Liver (tissue), 9 donors: ENCODE data around the gene ZMYND8. TPM values are rescaled to one million over a fixed set of nuclear protein-coding genes. Genes with fewer than 3 reads are reported as not detected.

ENCODE experiments used
- DNase-seq: peaks from one replicate; pipeline ENCODE4 v3.0.0-alpha.2; 2017; ENCODE audit warnings: low spot score
- H3K27ac ChIP-seq, 2 donors: one replicate each; pipeline ENCODE4 v1.7.0; 2013; ENCODE audit warnings: inconsistent platforms in 2 of 2, low read length in 2 of 2, control low read depth in 1 of 2, low read depth in 1 of 2, mild to moderate bottlenecking in 1 of 2
- H3K27me3 ChIP-seq, 4 donors: one replicate each; pipeline versions ENCODE4 v1.6.1 to v1.7.0; 2013; ENCODE audit warnings: low read length in 3 of 4, inconsistent platforms in 1 of 4, mild to moderate bottlenecking in 1 of 4, moderate library complexity in 1 of 4; ENCODE audit not compliant: control insufficient read depth in 4 of 4, insufficient read depth in 4 of 4
- H3K36me3 ChIP-seq, 4 donors: one replicate each; pipeline versions ENCODE4 v1.6.1 to v1.7.0; 2013; ENCODE audit warnings: low read length in 3 of 4, mild to moderate bottlenecking in 3 of 4, low read depth in 1 of 4, moderate library complexity in 1 of 4; ENCODE audit not compliant: control insufficient read depth in 4 of 4, insufficient read depth in 3 of 4
- H3K4me1 ChIP-seq, 4 donors: one replicate each; pipeline versions ENCODE4 v1.6.1 to v1.7.0; 2013; ENCODE audit warnings: low read length in 3 of 4, mild to moderate bottlenecking in 3 of 4, moderate library complexity in 1 of 4; ENCODE audit not compliant: control insufficient read depth in 4 of 4, insufficient read depth in 4 of 4
- H3K4me3 ChIP-seq, 3 donors: one replicate each; pipeline versions ENCODE4 v1.6.1 to v1.7.0; 2013; ENCODE audit warnings: low read length in 3 of 3, control low read depth in 1 of 3, low read depth in 1 of 3, mild to moderate bottlenecking in 1 of 3
- H3K9ac ChIP-seq, 2 donors: one replicate each; pipeline ENCODE4 v1.7.0; 2013; ENCODE audit warnings: low read length in 2 of 2, mild to moderate bottlenecking in 2 of 2, moderate library complexity in 2 of 2, control low read depth in 1 of 2, low read depth in 1 of 2
- H3K9me3 ChIP-seq, 4 donors: one replicate each; pipeline versions ENCODE4 v1.6.1 to v1.7.0; 2013; ENCODE audit warnings: low read length in 3 of 4; ENCODE audit not compliant: control insufficient read depth in 4 of 4
- EGR1 ChIP-seq, 2 donors: IDR thresholded peaks; 2 replicates each; pipeline ENCODE4 v1.6.1; 2016 to 2018; ENCODE audit warnings: antibody characterized with exemption in 2 of 2, low read depth in 2 of 2
- FOXA1 ChIP-seq: IDR thresholded peaks from 2 replicates; pipeline ENCODE4 v1.6.1; 2016; ENCODE audit warnings: antibody characterized with exemption
- FOXA2 ChIP-seq: IDR thresholded peaks from 2 replicates; pipeline ENCODE4 v1.6.1; 2016; ENCODE audit warnings: antibody characterized with exemption
- GABPA ChIP-seq, 2 donors: IDR thresholded peaks in 1 of 2; conservative IDR thresholded peaks in 1 of 2; 2 replicates each; pipeline ENCODE4 v1.6.1; 2016; ENCODE audit warnings: antibody characterized with exemption in 2 of 2, mild to moderate bottlenecking in 1 of 2, moderate library complexity in 1 of 2
- HNF4A ChIP-seq, 2 donors: conservative IDR thresholded peaks; 2 replicates each; pipeline ENCODE4 v1.6.1; 2016; ENCODE audit warnings: antibody characterized with exemption in 2 of 2, mild to moderate bottlenecking in 2 of 2
- JUND ChIP-seq, 2 donors: IDR thresholded peaks; 2 replicates each; pipeline ENCODE4 v1.6.1; 2016; ENCODE audit warnings: antibody characterized with exemption in 2 of 2
- NR2F2 ChIP-seq: IDR thresholded peaks from 2 replicates; pipeline ENCODE4 v1.6.1; 2016; ENCODE audit warnings: antibody characterized with exemption
- RAD21 ChIP-seq, 2 donors: IDR thresholded peaks; 2 replicates each; pipeline ENCODE4 v1.6.1; 2016; ENCODE audit warnings: antibody characterized with exemption in 2 of 2, mild to moderate bottlenecking in 2 of 2
- SP1 ChIP-seq: IDR thresholded peaks from 2 replicates; pipeline ENCODE4 v1.6.1; 2018; ENCODE audit warnings: antibody characterized with exemption, mild to moderate bottlenecking
- TAF1 ChIP-seq: conservative IDR thresholded peaks from 2 replicates; pipeline ENCODE4 v1.6.1; 2016; ENCODE audit warnings: antibody characterized with exemption, mild to moderate bottlenecking
- YY1 ChIP-seq: IDR thresholded peaks from 2 replicates; pipeline ENCODE4 v1.6.1; 2016; ENCODE audit warnings: antibody characterized with exemption, mild to moderate bottlenecking
- WGBS: extraction: QIAGEN DNeasy Blood & Tissue Kit; methylation state at CpG from one replicate; pipeline ENCODE4 v1.1.7; 2013; 5-methylcytosine and 5-hydroxymethylcytosine counted together
- polyA plus RNA-seq, 2 donors: library from polyadenylated mRNA; stranded (reverse) in 1 of 2; unstranded in 1 of 2; fragments of 200-250 nt in 1 of 2; fragments of >200 nt in 1 of 2; fragmentation: Nextera tagmentation in 1 of 2; extraction: Ambion mirVana in 1 of 2; gene quantifications; one replicate each; pipeline versions ENCODE4 v1.2.1 to v1.2.3, GENCODE V29; 2013 to 2015
- total RNA-seq, 2 donors: library from RNA; depleted of rRNA; stranded (reverse); fragments of >200 nt; gene quantifications; one replicate each; pipeline ENCODE4 v1.2.3, GENCODE V29; 2014
- TF ChIP-seq, protein P1 (sequence below): fragments of 150-350 bp; IDR thresholded peaks from 2 replicates; pipeline ENCODE4 v1.5.1; 2017; ENCODE audit warnings: improper control_type of control experiment, low read depth, low read length; ENCODE audit not compliant: missing input control
- TF ChIP-seq, protein P2 (sequence below): IDR thresholded peaks from 2 replicates; pipeline ENCODE4 v1.6.1; 2016; ENCODE audit warnings: antibody characterized with exemption, mild to moderate bottlenecking
- TF ChIP-seq, protein P3 (sequence below): IDR thresholded peaks from 2 replicates; pipeline ENCODE4 v1.6.1; 2016; ENCODE audit warnings: antibody characterized with exemption
- TF ChIP-seq, protein P4 (sequence below): IDR thresholded peaks from 2 replicates; pipeline ENCODE4 v1.6.1; 2016; ENCODE audit warnings: antibody characterized with exemption
- donor health status: healthy.
- donor health status: healthy.
- donor health status: healthy.
- donor health status: healthy.
- donor health status: healthy.

ZMYND8 gene
- total and polyA plus RNA-seq, 4 donors, result 3.3 to 23.5 (median 6.8) TPM

DNA sequence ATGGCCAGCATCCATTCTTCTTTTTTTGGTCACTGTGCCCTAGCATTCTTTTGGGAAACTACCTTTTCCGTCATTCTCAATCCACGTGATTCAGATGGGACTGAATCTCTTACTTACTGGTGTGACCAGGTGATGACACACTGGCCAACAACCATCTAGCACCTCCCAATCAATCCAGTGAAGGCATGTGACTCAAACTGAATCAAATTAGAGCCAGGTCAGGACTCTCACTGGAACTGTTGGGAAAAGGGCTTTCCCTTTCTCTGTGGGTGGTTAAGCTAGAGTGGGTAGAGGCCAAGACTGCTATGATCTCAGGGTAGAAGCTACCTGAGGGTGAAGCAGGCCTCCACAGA lies 36.2 kb upstream of the ZMYND8 start:
- no peaks in the 10 kb centered on the region for H3K27me3 ChIP-seq
- no peak overlapping the region for H3K27ac ChIP-seq
- DNase-seq, result no peak
- no peak overlapping the region for H3K9ac ChIP-seq
- no peak for TF ChIP-seq FOXA1
- no peak for TF ChIP-seq YY1
- TF ChIP-seq, protein P1, sequence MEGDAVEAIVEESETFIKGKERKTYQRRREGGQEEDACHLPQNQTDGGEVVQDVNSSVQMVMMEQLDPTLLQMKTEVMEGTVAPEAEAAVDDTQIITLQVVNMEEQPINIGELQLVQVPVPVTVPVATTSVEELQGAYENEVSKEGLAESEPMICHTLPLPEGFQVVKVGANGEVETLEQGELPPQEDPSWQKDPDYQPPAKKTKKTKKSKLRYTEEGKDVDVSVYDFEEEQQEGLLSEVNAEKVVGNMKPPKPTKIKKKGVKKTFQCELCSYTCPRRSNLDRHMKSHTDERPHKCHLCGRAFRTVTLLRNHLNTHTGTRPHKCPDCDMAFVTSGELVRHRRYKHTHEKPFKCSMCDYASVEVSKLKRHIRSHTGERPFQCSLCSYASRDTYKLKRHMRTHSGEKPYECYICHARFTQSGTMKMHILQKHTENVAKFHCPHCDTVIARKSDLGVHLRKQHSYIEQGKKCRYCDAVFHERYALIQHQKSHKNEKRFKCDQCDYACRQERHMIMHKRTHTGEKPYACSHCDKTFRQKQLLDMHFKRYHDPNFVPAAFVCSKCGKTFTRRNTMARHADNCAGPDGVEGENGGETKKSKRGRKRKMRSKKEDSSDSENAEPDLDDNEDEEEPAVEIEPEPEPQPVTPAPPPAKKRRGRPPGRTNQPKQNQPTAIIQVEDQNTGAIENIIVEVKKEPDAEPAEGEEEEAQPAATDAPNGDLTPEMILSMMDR, result no peak
- TF ChIP-seq GABPA (IDR thresholded peaks at IDR 0.05 in 1 of 2, conservative IDR thresholded peaks at IDR 0.05 in 1 of 2), result no peak
- TF ChIP-seq TAF1, result no peak
- TF ChIP-seq, protein P2, sequence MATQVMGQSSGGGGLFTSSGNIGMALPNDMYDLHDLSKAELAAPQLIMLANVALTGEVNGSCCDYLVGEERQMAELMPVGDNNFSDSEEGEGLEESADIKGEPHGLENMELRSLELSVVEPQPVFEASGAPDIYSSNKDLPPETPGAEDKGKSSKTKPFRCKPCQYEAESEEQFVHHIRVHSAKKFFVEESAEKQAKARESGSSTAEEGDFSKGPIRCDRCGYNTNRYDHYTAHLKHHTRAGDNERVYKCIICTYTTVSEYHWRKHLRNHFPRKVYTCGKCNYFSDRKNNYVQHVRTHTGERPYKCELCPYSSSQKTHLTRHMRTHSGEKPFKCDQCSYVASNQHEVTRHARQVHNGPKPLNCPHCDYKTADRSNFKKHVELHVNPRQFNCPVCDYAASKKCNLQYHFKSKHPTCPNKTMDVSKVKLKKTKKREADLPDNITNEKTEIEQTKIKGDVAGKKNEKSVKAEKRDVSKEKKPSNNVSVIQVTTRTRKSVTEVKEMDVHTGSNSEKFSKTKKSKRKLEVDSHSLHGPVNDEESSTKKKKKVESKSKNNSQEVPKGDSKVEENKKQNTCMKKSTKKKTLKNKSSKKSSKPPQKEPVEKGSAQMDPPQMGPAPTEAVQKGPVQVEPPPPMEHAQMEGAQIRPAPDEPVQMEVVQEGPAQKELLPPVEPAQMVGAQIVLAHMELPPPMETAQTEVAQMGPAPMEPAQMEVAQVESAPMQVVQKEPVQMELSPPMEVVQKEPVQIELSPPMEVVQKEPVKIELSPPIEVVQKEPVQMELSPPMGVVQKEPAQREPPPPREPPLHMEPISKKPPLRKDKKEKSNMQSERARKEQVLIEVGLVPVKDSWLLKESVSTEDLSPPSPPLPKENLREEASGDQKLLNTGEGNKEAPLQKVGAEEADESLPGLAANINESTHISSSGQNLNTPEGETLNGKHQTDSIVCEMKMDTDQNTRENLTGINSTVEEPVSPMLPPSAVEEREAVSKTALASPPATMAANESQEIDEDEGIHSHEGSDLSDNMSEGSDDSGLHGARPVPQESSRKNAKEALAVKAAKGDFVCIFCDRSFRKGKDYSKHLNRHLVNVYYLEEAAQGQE, result no peak
- TF ChIP-seq, protein P3, sequence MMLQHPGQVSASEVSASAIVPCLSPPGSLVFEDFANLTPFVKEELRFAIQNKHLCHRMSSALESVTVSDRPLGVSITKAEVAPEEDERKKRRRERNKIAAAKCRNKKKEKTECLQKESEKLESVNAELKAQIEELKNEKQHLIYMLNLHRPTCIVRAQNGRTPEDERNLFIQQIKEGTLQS, result no peak
- TF ChIP-seq SP1, result no peak
- TF ChIP-seq NR2F2, result no peak
- no peak for TF ChIP-seq JUND (IDR thresholded peaks at IDR 0.05)
- TF ChIP-seq RAD21 (IDR thresholded peaks at IDR 0.05), result no peak
- H3K36me3 ChIP-seq, result no peaks in the 10 kb centered on the region
- no peaks in the 10 kb centered on the region for H3K9me3 ChIP-seq
- WGBS, result 91% methylated on average over 2 of the region's 2 CpGs
- H3K4me1 ChIP-seq, result no peaks in the 10 kb centered on the region
- H3K4me3 ChIP-seq, result no peak overlapping the region

DNA sequence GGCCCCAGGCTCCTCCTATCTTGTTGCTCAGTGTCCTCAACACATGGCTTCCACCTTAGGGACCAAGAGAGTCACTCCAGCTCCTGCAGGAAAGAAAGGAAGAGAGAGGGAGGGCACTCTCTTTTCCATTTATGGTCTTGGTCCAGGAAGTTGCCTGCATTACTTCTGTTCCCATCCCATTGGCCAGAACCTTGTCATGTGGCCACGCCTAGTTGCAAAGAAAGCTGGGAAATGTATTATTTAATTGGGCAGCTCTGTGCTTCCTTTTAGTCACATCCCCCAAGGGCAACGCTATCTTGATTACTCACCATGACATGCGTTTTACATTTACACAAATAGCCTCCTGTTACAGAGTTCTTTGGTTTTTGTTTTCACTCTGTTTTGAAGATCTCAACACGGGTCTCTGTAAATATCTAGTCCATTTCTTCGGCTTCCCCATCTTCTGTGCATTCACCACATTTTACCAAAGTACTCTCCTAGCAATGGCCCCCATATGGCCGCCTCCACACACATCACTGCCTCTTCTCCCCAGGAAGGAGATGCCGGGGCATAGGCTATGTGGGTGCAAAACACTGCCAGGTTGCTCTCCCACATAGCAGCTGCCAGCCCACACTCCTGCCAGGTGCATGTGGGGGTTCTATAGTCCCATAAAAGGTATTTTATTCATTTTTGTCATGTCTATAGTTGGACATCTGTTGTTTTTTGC lies 35.7 kb upstream of the ZMYND8 start:
- Histone ChIP-seq H3K36me3 (no peaks in the 10 kb centered on the region), H3K9ac (no peak overlapping the region), H3K9me3 (no peaks in the 10 kb centered on the region), H3K4me1 (no peaks in the 10 kb centered on the region), H3K27ac (no peak overlapping the region), H3K27me3 (no peaks in the 10 kb centered on the region), H3K4me3 (no peak overlapping the region)
- TF ChIP-seq, protein P2, result no peak
- TF ChIP-seq, protein P4, sequence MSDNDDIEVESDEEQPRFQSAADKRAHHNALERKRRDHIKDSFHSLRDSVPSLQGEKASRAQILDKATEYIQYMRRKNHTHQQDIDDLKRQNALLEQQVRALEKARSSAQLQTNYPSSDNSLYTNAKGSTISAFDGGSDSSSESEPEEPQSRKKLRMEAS, result no peak
- TF ChIP-seq, protein P1, result no peak
- TF ChIP-seq GABPA (IDR thresholded peaks at IDR 0.05 in 1 of 2, conservative IDR thresholded peaks at IDR 0.05 in 1 of 2) (no peak), FOXA2 (no peak), EGR1 (IDR thresholded peaks at IDR 0.05; ENCODE audit: low read depth in 2 of 2) (no peak), HNF4A (conservative IDR thresholded peaks at IDR 0.05) (no peak), SP1 (no peak)
- TF ChIP-seq, protein P3, result no peak
- WGBS, result 84% methylated on average over 7 of the region's 7 CpGs
- no peak for DNase-seq
